ENCODE data around the gene SLITRK4. TPM values are rescaled to one million over a fixed set of nuclear protein-coding genes. Genes with fewer than 3 reads are reported as not detected.

SLITRK4 gene
- total and polyA plus RNA-seq, 10 donors: 0.07 to 1.5 (median 0.34) TPM; not detected in 1

DNA sequence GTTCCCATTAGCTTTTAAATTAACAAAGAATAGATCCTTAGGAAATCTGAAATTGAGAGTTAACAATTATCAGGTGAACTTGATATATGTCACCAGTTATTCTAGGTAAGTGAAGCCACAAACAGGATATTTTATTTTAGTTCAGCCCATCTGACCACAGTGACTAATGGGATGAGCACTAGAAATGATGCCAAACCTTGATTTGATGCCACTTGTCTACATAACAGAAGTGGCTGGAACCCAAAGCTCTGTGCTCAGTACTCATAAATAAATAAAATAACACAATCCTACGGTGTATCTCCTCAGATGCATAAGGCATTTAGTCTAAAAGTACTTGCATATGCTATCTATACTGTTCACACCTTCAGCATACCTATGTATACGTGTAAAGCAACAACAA is 12.2 kb downstream of the SLITRK4 start:
- 39 to 78% (median 69%) methylated on average over 2 of the region's 2 CpGs for WGBS, 5 donors
- H3K27me3 ChIP-seq (replicated peaks in 1 of 7): no peaks in the 10 kb centered on the region
- H3K36me3 ChIP-seq: no peaks in the 10 kb centered on the region
- no peak for DNase-seq
- intact Hi-C loops (cut with DNase I; ENCODE audit: low total_unique reads): no loop called here
- no peaks in the 10 kb centered on the region for H3K4me1 ChIP-seq
- no peak overlapping the region for H3K4me3 ChIP-seq
- TF ChIP-seq POLR2AphosphoS5 (IDR thresholded peaks at IDR 0.05) (no peak), POLR2A (IDR thresholded peaks at IDR 0.05) (no peak)
- TF ChIP-seq, protein P1, sequence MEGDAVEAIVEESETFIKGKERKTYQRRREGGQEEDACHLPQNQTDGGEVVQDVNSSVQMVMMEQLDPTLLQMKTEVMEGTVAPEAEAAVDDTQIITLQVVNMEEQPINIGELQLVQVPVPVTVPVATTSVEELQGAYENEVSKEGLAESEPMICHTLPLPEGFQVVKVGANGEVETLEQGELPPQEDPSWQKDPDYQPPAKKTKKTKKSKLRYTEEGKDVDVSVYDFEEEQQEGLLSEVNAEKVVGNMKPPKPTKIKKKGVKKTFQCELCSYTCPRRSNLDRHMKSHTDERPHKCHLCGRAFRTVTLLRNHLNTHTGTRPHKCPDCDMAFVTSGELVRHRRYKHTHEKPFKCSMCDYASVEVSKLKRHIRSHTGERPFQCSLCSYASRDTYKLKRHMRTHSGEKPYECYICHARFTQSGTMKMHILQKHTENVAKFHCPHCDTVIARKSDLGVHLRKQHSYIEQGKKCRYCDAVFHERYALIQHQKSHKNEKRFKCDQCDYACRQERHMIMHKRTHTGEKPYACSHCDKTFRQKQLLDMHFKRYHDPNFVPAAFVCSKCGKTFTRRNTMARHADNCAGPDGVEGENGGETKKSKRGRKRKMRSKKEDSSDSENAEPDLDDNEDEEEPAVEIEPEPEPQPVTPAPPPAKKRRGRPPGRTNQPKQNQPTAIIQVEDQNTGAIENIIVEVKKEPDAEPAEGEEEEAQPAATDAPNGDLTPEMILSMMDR (IDR thresholded peaks at IDR 0.05 in 8 of 11, conservative IDR thresholded peaks at IDR 0.05 in 3 of 11): no peak
- H3K9me3 ChIP-seq: no peaks in the 10 kb centered on the region
- H3K27ac ChIP-seq: no peak overlapping the region

DNA sequence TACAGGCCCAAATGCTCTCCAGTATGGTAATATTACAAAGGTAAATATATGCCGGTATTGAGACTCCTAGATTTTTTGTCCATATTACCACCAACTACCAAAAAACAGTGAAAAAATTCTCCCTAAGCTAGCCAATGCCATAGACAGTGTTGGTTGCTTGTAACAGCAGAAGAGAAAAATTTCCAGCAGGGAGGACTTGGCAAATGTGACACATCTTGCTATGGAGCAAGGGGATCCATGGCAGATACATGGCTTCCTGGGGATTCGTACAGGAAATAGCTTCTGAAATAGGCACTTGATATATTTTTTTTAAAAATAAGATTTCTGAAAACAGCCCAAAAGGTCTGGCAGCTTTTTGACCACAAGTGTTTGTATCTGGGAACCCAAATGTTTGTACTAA is 14.6 kb downstream of the SLITRK4 start:
- Histone ChIP-seq H3K36me3 (no peaks in the 10 kb centered on the region), H3K4me3 (no peak overlapping the region), H3K4me1 (no peaks in the 10 kb centered on the region), H3K27me3 (replicated peaks in 1 of 7) (no peaks in the 10 kb centered on the region), H3K9me3 (no peaks in the 10 kb centered on the region), H3K27ac (no peak overlapping the region)
- no peak for DNase-seq
- TF ChIP-seq POLR2AphosphoS5 (IDR thresholded peaks at IDR 0.05): no peak
- TF ChIP-seq, protein P1 (IDR thresholded peaks at IDR 0.05 in 8 of 11, conservative IDR thresholded peaks at IDR 0.05 in 3 of 11): no peak
- TF ChIP-seq POLR2A (IDR thresholded peaks at IDR 0.05): no peak
- intact Hi-C loops (cut with DNase I; ENCODE audit: low total_unique reads): no loop called here
- 72 to 82% (median 74%) methylated on average over 2 of the region's 2 CpGs for WGBS, 5 donors

DNA sequence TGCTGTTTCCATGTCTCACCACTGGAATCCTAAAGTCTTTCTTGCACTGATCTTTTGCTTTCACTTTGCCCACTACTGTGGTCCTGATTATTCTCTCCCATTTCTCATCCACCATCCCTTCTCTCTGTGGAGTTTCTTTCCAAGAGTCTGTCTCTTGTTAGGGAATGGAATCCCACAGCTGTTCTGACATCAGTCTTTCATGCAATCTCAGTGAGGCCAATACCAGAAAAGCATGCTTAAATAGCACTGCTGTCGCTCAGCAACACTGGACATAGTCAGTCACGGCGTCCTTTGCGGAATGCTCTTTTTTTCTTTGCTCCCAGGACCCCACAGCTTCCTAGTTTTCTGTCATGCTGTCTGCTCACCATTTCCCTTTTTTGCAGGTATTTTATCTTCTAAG is 20.1 kb downstream of the SLITRK4 start:
- intact Hi-C loops (cut with DNase I; ENCODE audit: low total_unique reads): no loop called here
- TF ChIP-seq, protein P1 (IDR thresholded peaks at IDR 0.05 in 8 of 11, conservative IDR thresholded peaks at IDR 0.05 in 3 of 11): no peak
- TF ChIP-seq POLR2A (IDR thresholded peaks at IDR 0.05): no peak
- TF ChIP-seq POLR2AphosphoS5 (IDR thresholded peaks at IDR 0.05): no peak
- Histone ChIP-seq H3K27ac (no peak overlapping the region), H3K4me1 (no peaks in the 10 kb centered on the region), H3K4me3 (no peak overlapping the region), H3K36me3 (no peaks in the 10 kb centered on the region), H3K27me3 (replicated peaks in 1 of 7) (no peaks in the 10 kb centered on the region), H3K9me3 (no peaks in the 10 kb centered on the region)
- DNase-seq: no peak
- 76 to 93% (median 86%) methylated on average over 4 of the region's 4 CpGs for WGBS, 5 donors

DNA sequence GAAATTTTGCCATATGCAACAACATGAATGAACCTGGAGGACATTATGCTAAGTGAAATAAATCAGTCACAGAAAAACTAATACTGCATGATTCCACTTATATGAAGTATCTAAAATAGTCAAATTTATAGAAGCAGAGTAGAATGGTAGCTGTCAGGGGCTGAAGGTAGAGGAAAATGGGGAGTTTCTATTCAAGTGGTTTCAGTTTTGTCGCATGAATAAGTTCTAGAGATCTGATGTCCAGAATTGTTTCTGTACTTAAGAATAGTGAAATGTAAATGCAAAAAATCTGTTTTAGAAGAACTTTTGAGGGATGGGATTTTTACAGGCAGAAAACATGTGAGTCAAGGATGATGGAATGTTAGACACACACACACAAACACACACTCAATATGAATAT is 34.1 kb downstream of the SLITRK4 start:
- Histone ChIP-seq H3K4me1 (no peaks in the 10 kb centered on the region), H3K27me3 (replicated peaks in 1 of 7) (no peaks in the 10 kb centered on the region), H3K4me3 (no peak overlapping the region), H3K36me3 (no peaks in the 10 kb centered on the region), H3K9me3 (no peaks in the 10 kb centered on the region), H3K27ac (no peak overlapping the region)
- intact Hi-C loops (cut with DNase I; ENCODE audit: low total_unique reads): no loop called here
- no peak for DNase-seq
- WGBS, 5 donors: 90 to 100% (median 93%) methylated on average over 1 of the region's 1 CpG
- TF ChIP-seq POLR2AphosphoS5 (IDR thresholded peaks at IDR 0.05): no peak
- no peak for TF ChIP-seq POLR2A (IDR thresholded peaks at IDR 0.05)
- TF ChIP-seq, protein P1 (IDR thresholded peaks at IDR 0.05 in 8 of 11, conservative IDR thresholded peaks at IDR 0.05 in 3 of 11): no peak
